Activated CD4-positive, alpha-beta T cell treated with anti-CD3 and anti-CD28 coated beads, Interleukin-10, Interleukin-2, amounts not matched to agents 100 ng/mL and 50 ng/mL, durations not matched to agents 16 hours and 8 hours (primary cell): ENCODE results near the gene FIGNL2.
"Not testable (repeated sequence)": the region's sequence is repeated elsewhere in the genome, so short reads cannot be mapped to it uniquely, and the experiment has no call there.

ENCODE experiments used
- DNase-seq: peaks from one replicate; pipeline ENCODE4 v3.0.0-alpha.2; 2020

The FIGNL2 gene

GRCh38 chr12:51848326-51848727 lies at the start of gene FIGNL2:
FIGNL2 (minus strand) TSS chr12:51848718; CDS start chr12:51822413, 26,305 bp downstream.
- DNase-seq, result no peak

- no peak for DNase-seq
Observed at GRCh38 chr12:51897181-51897580, 48.7 kb upstream of the FIGNL2 start.

DNA sequence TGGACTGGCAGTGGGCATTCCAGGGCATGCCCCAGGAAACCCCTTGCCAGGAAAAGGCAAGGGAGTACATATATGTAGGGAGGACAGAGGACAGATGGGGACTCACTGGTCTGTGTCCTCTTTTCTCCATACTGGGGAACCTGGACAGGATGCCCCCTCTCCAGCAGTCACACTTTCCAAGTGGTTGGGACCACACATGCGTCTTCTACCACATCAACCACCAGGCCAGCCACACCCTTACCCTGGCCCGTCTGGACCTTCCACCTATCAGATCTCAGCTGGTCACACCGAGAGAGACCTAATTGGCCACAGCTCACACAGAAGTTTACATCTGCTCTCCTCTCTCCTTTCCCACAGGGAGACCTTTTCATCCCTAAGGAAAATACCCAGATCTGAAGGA lies 47.7 kb upstream of the FIGNL2 start:
- DNase-seq, result no peak

DNA sequence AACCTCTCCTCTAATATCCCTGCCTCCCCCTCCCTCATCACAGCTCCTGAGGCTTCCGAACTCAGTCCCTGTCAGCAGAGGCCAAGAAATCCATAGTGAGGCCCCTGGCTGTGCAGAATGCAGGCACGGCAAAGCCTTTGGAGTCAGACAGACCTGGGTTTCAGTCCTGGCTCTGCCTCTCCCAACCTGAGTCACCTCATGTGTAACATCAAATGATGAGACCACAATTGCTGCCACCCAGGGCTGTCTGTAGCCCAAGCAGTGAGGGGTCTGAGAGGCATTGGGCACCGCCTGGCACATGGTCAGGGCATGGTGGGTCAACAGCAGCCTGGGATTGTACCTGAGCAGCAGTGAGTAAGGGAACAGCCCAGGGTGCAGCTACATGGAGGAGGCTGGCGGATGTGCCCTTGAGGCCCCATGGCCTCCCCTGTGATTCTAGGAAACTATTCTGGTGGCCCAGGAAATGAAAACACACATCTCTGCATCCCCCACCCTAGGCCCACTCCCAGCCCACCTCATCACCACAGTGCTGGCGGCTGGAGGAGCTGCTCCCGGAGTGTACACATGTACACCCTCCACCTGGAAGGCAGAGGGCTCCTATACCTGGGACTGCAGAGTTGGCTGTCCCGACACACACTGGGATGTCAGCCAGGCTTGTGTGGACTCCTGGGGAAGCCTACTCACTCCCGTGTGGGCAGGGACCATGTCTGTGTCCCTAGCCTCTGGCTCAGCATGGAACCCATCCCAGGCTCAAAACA lies 47.0 kb upstream of the FIGNL2 start:
- DNase-seq, result no peak

DNA sequence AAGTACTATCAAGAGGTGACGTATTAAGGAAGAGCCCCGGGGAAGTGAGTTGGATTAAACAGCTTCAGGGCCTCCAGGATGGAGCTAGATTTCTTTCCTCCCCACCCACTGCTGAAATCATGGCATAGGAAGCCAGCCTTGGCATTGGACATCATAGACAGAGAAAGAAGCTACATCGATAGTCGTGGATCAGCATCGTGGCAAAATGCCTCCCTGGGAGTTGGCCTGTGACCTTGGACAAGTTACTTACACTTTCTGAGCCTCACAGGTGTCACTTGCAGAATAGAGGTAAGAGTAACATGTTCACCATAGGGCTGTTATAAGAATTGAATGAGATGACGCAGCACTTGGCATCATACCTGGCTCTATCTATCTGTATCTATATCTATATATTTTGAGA lies 45.3 kb upstream of the FIGNL2 start:
- no peak for DNase-seq

DNA sequence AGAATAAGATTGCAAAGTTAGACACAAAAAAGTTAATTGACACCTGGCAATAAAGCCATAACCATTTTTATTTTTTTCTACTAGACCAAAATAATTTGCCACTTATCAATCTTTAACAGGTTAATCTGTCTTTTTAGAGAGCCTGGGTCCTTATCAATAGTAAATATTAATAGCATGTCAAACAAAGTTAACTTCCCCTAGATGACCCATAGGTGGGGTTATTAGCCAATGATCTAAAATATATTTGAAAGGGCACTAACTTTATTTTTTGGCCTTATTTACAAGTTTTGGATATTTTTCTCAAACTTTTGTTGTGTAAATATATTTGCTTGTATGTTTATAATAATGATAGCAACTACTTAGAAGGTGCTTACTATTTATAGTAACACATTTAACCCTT lies 43.3 kb upstream of the FIGNL2 start:
- no peak for DNase-seq

GRCh38 chr12:51890511-51891171 lies 42.1 kb upstream of the FIGNL2 start:
- no peak for DNase-seq

DNA sequence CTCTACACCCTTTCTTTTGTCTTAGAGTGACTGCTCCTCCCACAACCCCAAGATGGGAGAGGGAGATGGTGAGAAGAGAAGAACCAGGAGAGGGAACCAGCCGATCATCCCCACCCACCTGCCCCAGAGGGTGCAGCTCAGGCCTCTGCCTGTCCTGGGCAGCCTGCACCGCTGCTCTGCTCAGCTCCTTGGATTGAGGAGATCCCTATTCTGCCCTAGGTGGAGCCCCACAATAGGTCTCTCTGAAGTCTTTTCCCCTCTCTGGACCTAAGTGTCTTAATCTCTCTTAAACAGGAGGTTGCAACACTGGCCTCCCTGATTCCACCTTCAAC lies 41.6 kb upstream of the FIGNL2 start:
- no peak for DNase-seq

DNA sequence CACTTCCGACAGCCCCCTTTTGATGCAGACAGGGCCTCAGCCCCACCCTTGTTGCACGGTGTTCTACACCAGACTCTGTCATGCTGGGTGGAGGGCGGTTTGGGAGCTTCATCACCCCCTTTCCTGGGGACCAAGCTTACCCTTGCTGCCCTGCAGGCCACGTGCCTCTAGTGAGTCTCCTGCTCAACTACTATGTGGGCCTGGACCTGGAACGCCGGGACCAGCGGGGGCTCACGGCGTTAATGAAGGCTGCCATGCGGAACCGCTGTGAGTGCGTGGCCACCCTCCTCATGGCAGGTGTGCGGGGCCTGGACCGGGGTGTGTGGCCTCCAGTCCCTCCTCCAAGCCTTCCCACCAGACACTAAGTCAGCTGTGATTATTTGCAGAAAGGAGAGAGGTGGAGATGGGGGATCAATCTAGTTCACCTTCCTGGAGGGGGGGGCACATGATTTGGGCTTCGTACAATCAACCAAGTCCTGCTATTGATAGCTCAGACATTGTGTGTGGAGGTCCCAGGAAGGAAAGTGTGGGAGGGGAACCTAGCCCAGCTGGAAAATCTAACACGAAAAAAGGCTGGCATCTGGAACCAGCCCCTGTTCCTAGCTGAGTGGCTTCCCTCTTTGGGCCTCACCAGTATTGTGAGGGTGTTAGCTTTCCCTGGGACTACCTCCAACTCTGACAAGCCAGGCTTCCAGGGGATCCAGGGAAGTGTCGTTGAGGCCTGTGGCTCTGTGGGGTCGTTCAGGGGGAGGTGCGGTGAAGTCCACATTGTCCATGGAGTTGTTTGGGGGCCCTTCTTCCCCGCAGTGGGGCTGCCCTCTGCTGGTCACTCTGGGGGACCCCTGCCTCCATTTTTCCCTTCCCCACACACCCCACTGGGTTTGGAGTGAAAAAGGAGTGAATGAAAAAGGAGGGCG lies 41.0 kb upstream of the FIGNL2 start:
- no peak for DNase-seq

- DNase-seq, result no peak
Observed at GRCh38 chr12:51888316-51889215, 40.0 kb upstream of the FIGNL2 start.

DNA sequence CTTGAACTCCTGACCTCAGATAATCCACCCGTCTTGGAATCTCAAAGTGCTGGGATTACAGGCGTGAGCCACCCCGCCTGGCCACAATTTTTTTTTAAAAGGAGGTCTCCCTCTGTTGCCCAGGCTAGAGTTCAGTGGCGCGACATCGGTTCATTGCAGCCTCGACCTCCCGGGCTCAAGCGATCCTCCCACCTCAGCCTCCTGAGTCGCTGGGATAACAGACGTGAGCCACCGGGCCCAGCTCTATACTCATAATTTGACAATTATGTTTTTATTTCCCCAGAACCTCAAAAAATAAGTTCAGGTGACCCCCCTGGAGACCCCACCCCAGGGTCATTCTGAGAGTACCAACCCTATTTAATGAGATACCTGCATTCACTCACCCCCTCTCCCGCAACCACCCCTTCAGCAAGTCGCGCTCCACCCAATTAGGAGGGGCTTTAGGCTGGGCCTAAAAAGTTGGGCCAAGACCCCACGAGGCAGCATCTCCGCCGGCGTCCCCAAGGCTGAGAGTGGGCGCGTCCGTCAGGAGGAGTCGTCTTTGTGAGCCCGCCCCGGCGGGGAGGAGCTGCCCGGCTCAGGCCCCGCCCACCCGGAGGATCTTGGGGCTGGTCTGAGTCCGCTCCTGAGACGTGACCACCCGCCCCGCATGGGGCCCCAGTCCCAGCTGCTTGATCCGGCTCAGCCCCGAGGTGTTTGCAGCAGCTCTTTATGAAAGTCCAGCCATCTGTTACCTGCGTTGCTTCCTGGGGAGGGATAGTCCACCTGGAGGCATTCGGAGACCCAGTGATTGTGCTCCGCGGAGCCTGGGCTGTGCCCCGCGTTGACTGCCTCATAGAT lies 39.2 kb upstream of the FIGNL2 start, which contains the start of gene ANKRD33:
ANKRD33 (plus strand) TSS at position 628 of the 840 bp plus-strand sequence; CDS start at position 712, 84 bp downstream.
- DNase-seq, result no peak

DNA sequence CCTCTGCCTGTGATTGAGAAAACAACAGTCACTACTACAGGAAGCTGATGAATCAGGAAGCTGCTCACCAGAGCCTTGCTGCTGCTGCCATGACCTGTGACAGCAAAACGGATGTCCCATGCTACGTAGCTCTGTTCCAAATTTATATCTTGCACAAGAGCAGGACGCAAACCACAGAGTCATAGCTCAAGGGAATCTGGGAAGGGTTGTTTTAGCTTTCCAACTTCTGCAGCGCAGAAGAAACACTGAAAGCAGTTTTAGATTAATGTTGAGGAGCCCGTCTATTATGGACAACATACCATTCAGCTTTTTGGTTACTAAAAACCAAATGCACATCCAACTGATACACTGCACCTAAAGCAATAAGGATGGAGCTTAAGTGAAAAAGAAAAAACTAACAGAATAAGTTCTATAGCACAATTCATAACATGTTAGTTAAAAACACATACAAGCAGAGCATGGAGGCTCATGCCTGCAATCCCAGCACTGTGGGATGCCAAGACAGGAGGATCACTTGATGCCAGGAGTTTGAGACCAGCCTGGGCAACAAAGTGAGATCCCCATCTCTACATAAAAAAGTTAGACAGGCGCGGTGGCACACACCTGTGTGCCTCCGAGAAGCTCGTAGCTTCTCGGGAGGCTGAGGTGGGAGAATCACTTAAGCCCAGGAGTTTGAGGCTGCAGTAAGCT lies 37.6 kb upstream of the FIGNL2 start:
- peak; percentile 77 for DNase-seq

- not testable (repeated sequence) for DNase-seq
Observed at GRCh38 chr12:51885294-51886020, 36.9 kb upstream of the FIGNL2 start.

DNA sequence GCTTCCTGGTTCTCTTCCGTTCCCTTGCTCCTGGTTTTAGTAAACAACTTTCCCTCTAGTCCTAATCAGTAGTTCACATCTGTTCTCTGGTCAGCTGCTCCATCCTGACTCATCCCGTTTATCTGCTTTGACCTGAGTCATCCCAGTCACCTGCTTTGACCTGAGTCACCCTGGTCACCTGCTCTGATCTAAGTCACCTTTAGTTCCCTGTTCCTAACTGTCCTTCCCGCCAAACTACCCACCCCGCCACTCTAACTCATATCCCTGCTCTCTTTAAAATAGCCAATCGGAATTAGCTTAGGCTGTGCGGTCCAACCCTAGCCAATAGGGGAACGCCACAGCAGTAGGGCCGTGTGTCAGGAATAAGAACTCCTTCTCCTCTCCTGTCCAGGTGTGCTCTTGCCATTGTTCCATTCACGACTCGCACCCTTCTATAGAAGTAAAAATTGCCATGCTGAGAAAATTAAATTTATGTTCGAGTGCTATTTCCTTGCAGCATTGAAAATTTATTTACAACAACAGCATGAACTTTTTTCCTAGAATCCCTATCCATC lies 36.2 kb upstream of the FIGNL2 start:
- DNase-seq, result peak; percentile 17

- DNase-seq, result no peak
Observed at GRCh38 chr12:51883998-51884675, 35.6 kb upstream of the FIGNL2 start.

DNA sequence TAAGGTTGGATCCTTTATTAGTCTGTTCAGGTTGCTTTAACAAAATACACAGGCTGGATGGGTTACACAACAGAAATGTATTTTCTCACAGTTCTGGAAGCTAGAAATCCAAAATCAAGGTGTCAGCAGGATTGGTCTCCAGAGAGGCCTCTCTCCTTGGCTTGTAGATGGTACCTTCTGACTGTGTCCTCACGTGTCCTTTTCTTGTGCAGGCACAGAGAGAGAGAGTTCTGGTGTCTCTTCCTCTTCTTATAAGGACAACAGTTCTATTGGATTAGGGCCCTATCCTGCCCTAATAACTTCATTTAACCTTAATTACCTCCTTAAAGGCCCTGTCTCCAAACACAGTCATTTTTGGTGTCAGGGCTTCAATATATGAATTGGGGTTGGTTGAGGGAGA lies 34.8 kb upstream of the FIGNL2 start:
- DNase-seq, result no peak

DNA sequence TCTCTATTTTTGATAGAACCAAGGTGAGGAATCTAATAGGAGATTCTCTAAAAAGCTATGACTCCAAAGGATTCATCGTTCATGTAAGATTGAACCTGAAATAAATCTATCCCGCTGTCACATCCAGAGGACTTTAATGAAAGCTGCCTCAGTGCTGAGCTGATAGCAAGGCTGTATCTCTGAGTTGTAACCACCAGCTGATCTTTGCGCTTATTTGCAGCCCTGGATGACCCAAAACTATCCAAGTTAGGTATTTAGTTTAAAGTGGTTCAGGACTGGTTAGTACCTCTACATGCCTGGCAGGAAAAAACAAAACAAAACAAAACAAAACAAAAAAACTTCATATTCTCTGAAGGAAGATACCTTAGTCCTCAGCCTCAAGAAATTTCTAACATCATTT lies 30.6 kb upstream of the FIGNL2 start:
- DNase-seq, result no peak

- DNase-seq, result no peak
Observed at GRCh38 chr12:51874486-51874885, 26.0 kb upstream of the FIGNL2 start.

GRCh38 chr12:51874000-51874399 lies 25.5 kb upstream of the FIGNL2 start:
- no peak for DNase-seq
